ENCODE measurements around the gene FOXP2. TPM values are rescaled to one million over a fixed set of nuclear protein-coding genes. Genes with fewer than 3 reads are reported as not detected.

The FOXP2 gene
- total and polyA plus RNA-seq, 9 of the 15 experiments (the other 6 are each of a cell fraction or from before 2014, with no cell fraction given): not detected

GRCh38 chr7:114539575-114539974 lies 125.0 kb downstream of the FOXP2 start:
- H4K20me1 ChIP-seq (replicated peaks; ENCODE audit: control insufficient read depth, insufficient read depth, low read length): no peaks in the 10 kb centered on the region
- intact Hi-C loops (cut with micrococcal nuclease): no loop called here
- H3K27me3 ChIP-seq (ENCODE audit: control insufficient read depth in 2 of 2, insufficient read depth in 2 of 2, low read length in 2 of 2): no peaks in the 10 kb centered on the region
- no peak for ATAC-seq
- no peak overlapping the region for H3K4me3 ChIP-seq
- H3K9me1 ChIP-seq (ENCODE audit: control insufficient read depth, insufficient read depth, low read length): no peaks in the 10 kb centered on the region
- in situ Hi-C loops (cut with MboI): no loop called here
- H3K9me3 ChIP-seq (replicated peaks; ENCODE audit: control insufficient read depth, insufficient read depth, low read depth, low read length): no peaks in the 10 kb centered on the region
- FAIRE-seq: no peak
- no peaks in the 10 kb centered on the region for H3K36me3 ChIP-seq (ENCODE audit: control insufficient read depth, insufficient read depth, low read length)
- no peaks in the 10 kb centered on the region for H3K4me1 ChIP-seq (replicated peaks in 1 of 2; ENCODE audit: control insufficient read depth in 2 of 2, insufficient read depth in 2 of 2, low read length in 2 of 2)
- no peak overlapping the region for H3K9ac ChIP-seq (ENCODE audit: insufficient read depth in 1 of 2, low read depth in 2 of 2, low read length in 2 of 2)
- ChIA-PET CTCF (ENCODE audit: low intra/inter-chr PET ratio) (no interaction called here), POLR2A (no interaction called here)
- no peak overlapping the region for H3K4me2 ChIP-seq (ENCODE audit: insufficient read depth, low read length)
- no peak for DNase-seq (ENCODE audit: extremely low read depth in 1 of 4, low spot score in 3 of 4)
- H2AFZ ChIP-seq (ENCODE audit: low read depth, low read length): no peak overlapping the region
- TF ChIP-seq U2AF1 (optimal IDR thresholded peaks at IDR 0.05; ENCODE audit: low read depth, low read length): no peak
- TF ChIP-seq RCOR1 (IDR thresholded peaks at IDR 0.05; ENCODE audit: borderline replicate concordance in 1 of 2, low read depth in 2 of 2, low read length in 2 of 2): no peak
- TF ChIP-seq VEZF1 (CRISPR knock-in tag; IDR thresholded peaks at IDR 0.05): no peak
- no peak for TF ChIP-seq FOXM1 (IDR thresholded peaks at IDR 0.05; ENCODE audit: low read depth)
- no peak for TF ChIP-seq FOXM1 (CRISPR knock-in tag; IDR thresholded peaks at IDR 0.05; ENCODE audit: low read depth)
- TF ChIP-seq KDM4B (IDR thresholded peaks at IDR 0.05; ENCODE audit: borderline replicate concordance in 2 of 2, low read depth in 1 of 2): no peak
- TF ChIP-seq SP1 (CRISPR knock-in tag; IDR thresholded peaks at IDR 0.05): no peak
- no peak for TF ChIP-seq IRF9 (tag; IDR thresholded peaks at IDR 0.05)
- H3K27ac ChIP-seq (ENCODE audit: extremely low read depth, low read depth, low read length): no peak overlapping the region
- no TSS peak for BruUV-seq (replicated peaks)
- H3K79me2 ChIP-seq (ENCODE audit: control insufficient read depth, insufficient read depth, low read length): no peaks in the 10 kb centered on the region
